ENCODE results near the gene GPS1.

Gene GPS1

DNA sequence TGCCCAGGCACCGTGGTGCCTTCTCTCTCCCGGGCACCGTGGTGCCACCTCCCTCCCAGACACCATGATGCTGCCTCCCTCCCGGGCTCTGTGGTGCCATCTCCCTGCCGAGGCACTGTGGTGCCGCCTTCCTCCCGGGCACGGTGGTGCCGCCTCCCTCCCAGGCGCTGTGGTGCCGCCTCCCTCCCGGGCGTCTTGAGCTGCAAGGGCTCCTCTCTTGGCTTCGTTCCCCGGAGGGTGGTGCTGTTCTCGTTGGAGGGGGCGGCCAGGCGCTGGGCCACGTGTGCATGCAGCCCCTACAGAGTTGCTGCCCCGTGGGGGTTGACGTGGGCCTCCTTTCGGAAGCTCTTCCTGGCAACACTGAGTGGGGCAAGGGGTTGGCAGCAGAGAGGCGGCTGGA is 37.3 kb upstream of the GPS1 start:
- DNase-seq, result peak in 8 of 51 donors; percentile 9 to 54 (median 29)

DNA sequence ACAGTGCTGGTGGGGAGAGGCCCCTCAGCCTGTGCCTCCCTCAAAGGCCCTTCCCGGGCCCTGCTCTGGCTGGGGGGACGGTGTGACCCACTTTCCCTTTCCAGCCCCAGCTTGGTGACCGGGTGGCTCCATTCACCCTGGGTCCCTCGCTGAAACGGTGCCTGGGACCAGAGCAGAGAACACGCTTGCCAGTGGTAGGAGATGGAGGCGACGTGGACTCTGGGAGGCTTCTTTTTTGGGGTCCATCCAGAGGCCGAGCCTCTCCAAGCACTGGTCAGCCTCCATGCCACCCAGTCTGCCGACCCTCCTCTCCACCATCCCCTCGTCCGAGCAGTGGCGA is 36.8 kb upstream of the GPS1 start:
- DNase-seq, result no peak

DNA sequence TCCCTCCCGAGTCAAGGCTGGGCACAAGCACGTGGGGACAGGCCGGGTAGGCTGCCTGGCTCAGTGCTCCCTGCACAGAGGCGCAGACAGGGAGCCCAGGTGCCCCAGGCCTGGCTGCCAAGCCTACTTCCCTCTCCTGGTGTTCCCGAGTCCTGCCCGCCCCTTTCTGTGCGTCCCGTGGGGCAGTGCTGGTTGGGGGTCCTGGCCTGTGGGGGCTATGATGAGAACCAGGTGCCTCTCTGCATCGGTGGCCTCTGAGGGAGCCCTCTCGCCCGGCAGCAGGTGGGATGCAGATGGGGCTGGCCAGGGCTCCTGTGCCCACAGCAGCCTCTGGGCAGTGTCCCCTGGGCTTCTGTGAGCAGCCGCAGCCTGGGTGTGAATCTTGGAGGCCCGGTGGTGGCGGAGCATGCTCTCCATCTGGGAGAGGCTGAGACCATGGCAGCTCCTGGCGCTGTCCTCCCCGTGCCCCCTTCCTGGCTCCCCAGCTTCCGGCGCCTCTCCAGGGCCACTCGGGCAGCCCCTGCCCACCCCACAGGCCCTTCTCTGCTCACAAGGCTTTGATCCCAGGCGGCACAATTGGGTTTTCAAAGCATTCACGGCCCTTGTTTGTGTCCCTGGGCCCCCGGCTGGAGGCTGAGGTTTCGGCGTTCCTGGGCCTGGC is 36.3 kb upstream of the GPS1 start:
- DNase-seq, result no peak

DNA sequence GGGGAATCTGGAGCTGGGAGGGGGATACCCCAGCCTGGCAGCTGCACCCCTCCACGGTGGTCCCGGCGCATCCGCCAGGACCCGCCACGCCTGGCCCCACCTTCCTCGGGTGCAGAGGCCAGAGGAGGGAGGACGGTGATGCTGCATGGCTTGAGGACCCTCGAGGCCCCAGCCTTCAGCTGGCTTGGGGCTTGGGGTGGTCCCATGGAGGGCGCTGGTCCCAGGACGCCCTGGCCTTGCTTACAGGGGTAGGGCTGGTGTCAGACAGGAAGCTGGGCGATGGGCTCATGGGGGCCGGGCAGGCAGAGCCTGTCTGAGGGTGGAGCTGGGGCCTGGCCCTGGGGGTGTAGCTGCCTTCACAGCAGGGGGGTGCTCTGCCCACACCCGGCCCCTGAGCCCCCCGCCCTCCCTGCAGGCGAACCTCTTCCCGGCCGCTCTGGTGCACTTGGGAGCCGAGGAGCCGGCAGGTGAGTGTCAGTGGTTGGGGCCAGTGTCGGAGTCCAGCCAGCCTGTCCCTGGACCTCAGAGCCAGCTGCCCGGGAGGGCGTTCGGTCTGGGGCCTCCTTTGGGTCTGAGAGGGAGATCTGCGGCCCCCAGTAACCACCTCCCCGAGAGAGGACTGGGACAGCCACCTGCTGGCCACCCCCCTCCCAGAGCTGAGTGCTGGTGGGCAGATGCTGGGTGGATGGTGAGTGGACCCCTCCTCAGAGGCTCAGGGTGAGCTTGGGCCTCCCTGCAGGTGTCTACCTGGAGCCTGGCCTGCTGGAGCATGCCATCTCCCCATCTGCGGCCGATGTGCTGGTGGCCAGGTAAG is 35.4 kb upstream of the GPS1 start:
- DNase-seq, result no peak

DNA sequence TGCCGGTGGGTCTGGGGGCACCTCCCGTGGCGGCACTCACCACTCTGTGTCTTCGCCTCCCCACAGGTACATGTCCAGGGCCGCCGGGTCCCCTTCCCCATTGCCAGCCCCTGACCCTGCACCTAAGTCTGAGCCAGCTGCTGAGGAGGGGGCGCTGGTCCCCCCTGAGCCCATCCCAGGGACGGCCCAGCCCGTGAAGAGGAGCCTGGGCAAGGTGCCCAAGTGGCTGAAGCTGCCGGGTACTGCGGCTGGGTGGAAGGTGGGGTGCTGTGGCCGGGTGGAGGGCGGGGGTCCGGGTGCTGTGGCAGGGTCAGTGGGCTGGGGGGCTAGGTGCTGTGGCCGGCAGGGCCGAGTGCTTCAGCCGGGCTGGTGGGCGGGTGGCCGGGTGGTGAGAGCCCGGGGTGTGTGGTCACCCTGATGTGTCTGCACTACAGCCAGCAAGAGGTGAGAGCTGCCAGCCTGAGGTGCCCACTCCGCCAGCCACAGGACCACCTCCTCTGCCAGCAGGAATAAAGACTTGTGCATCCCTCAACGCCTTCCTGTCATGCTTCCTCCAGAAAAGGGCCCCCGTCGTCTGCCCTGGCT is 34.7 kb upstream of the GPS1 start:
- DNase-seq, result no peak

DNA sequence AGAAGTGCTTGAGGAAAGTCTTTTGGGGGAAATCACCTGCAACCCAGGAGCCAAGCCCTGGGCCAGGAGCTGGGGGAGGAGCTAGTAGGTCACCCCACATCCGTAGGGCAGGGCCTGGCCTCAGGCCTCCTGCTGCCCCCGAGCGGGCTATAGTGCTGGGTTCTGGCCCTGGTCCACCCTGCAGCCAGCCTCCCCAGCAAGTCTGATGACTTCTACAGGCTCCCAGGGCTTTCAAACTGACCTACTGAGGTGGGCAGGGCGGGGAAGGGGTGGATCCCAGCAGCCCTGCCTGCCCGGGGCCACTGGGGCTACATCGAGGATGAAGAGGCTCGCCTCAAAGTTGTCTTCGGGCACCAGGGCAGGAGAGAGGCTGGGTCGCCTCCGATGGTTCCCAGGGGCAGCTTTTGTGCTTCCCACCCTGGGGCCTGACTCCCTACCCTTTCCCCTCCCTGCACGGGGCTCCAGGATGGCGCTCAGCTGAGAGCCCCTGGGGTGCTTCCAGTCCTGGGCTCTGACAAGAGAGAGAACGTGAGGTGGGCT is 34.0 kb upstream of the GPS1 start:
- no peak for DNase-seq

DNA sequence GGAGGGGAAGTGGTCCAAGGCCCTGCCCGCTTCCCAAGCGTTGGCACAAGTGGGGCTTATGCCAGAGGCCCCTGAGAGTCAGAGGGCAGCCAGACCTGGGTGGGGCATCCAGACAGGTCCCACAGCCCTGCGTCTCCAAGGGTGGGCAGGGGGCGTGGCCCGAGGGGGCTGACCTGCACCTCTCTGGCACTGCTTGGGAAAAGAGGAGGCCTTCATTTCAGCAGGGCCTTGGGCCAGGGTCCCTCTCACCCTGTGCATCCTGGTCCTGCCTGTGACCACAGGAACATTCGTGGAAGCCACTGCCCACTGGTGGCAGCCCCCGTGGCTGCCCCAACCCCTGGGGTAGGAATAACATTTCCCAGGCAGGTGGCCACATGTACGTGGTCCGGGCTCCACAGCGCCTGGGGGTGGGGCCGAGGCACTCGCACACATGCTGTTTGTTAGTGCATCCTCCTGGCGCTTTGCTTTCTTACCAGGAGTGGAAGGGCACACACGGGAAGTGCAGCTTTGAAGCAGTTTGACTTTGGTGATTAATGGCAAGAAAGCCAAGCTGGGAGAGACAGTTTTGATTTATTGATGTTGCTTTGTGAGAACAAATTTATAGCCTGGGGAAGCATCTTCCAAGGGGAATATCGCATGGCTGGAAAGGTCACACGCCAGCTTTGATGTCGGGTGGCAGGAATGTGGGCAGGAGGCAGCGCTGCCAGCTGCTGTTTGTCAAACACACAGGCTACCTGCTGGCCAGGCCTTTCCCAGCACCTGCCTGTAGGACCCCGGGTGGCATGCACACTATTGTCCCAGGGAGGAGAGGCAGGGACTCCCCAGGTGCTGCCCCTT is 33.3 kb upstream of the GPS1 start:
- no peak for DNase-seq

DNA sequence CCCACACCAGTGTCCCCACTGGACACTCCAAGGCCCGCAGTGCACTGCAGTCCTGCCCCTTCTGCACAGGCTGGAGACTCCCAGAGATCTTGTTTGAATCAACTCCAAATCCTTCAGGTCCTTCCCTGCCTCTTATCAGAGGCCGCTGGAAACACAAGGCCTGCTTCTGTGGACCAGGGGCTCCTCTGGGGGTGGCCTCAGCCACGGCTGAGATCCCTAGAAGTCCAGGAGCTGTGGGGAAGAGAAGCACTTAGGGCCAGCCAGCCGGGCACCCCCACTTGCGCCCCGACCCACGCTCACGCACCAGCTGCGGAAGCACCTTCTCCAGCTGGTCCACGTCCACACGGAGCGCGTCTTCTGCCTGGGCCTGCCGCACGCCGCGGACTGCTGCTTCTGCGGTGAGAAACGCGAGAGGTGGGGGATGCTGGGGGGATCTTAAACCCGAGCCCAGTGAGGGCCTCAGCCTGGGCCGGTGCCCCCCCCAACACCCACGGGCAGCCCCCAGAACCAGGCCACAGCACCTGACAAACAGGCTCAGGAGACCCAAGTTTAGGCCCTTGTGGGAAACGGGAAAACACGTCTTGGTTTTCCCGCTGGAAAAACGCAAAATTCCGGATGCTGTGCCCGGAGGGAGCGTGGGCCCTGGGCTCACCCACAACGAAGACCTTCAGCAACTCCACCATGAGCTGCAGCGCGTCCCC is 32.6 kb upstream of the GPS1 start:
- no peak for DNase-seq

DNA sequence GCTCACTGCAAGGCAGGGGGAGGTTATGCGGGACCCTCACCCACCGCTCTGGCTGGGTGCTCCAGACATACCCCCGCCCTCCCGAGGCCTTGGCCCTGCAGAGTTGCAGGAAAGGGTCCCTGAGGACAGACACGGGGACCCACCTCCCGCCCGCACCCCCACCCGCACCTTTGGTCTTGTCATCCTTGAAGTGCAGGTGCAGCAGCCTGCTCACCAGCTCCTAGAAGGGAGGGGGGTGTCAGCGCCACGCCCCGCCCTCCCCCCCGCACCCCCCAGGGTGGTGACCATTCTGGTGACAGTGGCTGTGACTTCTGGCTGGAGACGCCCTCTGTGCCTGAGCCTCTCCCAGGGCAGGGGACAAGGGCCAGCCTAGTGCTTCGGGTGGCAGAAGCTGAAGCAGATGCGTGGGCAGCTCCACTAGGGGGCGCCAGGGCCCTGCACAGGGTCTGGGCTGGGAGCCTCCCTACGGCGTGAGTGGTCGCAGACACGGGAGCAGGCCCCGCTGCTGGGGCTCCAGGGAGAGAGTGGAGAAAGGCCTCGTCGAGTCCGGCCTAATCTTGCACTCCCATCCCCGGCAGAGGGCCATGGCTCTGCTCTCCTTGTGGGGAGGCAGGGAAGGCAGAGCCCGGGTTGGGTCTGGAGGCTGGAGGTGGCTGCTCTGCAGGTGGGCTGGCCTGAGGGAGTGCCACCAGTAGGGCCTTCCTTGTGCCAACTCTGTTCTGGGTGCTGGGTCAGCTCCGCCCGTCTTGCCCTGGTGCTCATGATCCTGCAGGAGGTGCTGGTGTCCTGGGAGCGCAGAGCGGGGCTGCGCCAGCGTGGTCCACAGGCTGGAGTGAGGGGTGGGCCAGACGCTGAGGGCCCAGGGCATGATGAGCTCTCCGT is 31.8 kb upstream of the GPS1 start:
- peak in 11 of 51 donors; percentile 8 to 54 (median 25) for DNase-seq

DNA sequence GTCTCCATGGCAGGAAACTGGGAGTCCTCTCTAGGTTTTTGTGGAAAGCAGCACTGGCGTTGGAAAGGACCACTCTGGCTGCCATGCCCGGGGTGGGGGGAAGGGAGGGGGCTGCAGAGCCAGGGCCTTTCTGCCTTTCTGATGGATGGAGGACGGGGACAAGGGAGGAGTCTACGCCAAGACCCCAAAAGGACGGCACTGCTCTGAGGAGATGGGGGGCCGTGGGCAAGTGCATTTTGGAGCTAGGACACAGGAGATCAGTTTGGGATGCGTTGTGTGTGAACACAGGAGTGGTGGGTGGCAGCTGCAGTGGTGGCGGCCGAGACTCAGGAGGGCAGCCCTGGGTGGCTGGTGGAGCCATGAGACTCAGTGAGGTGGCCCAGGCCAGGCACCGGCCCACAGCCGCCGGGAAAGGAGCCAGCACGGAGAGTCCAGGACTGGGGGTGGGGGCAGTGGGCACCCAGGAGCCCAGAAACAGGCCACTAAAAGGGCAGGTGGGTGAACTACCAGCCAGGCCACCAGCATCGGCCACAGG is 31.1 kb upstream of the GPS1 start:
- peak in 1 of 51 donors; percentile 26 for DNase-seq

DNA sequence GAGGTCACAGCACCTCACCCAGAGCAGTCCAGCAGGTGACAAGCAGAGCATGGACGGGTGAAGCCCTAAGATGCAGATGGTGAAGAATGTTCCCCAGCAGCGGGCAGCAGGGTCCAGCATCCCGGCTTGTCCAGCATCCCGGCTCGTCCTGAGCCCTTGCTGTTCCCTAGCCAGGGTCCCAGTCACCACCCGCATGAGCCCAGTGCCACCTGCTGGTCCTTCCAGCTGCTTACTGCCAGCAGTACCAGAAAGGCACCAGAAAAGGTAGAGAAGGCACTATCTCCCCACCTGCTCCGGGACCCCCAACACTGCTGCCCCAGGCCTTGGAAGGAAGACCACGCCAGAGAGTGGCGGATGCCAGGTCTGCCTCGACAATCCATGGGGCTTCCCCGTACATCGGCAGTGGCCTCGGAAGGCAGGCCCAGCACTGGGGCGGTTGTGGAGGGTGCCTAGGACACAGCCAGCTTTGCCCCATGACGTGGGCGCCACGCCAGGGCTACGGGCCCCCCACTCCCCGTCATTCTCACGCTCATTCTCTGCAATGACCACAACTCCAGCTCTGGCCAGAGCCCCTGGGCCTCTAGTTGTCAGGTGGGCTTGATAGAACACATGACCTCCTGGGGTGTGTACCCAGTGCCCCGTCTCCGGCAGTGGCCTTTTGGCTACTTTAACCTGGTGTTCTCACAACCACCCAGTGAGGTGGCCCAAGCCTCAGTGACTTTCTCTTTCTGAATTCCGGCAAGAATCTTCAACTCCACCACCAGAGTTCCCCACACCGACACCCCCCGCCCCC is 30.4 kb upstream of the GPS1 start:
- peak in 45 of 51 donors; percentile 15 to 87 (median 54) for DNase-seq

DNA sequence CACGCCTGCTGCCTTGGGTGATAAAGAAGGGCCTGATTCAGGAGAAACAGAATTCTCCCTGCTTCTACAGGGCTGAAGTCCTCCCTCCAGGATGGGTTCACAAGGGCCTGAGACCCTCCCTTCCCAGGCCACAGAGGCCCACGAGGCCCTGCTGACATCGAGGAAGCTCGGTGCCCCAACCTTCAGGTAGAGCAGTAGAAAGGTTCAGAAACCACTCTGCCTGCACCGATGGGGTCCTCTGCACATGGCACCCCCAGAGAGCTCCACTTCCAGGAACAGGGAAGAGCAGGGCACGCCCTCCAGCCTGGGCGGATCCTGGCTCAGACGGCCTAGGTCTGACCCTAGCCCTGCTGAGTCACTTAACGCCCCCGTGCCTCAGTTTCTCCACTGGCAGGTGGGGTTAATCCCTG is 29.8 kb upstream of the GPS1 start:
- no peak for DNase-seq

DNA sequence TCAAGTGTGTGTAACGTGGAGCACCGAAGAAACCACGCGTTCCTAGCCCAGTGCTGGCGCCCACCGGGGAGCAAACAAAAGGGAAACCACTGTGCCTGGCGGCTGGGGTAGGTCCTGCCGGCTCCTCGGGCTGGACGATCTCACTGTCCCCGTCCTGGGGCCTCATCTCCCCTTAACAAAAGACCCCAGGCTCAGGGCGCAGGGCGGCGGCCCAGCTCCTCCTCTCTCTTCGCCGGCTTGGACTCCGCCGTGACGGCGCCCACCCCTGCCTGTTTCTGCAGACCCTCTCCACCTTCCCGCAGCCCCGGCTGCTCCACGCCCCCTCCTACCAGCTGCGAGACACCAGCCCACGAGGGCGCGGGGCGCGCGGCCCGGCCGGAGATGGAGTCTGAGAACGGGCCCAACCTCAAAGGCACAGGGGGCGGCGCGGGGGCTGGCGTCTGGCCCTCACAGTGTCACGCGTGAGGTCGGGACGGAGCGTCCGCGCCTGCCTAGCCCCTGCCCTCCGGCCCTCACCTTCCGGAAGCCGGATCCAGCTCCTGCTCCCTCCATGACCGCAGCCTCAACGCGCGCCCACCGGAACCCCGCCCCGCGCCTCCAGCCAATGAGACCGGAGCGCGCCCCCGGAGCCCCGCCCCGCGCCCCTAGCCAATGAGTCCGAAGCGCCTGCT is 29.3 kb upstream of the GPS1 start, which contains the start of gene CENPX:
TSS of gene CENPX (minus strand) at position 569 of the 671 bp plus-strand sequence. CDS start at position 552, 17 bp downstream.
- no peak for DNase-seq

DNA sequence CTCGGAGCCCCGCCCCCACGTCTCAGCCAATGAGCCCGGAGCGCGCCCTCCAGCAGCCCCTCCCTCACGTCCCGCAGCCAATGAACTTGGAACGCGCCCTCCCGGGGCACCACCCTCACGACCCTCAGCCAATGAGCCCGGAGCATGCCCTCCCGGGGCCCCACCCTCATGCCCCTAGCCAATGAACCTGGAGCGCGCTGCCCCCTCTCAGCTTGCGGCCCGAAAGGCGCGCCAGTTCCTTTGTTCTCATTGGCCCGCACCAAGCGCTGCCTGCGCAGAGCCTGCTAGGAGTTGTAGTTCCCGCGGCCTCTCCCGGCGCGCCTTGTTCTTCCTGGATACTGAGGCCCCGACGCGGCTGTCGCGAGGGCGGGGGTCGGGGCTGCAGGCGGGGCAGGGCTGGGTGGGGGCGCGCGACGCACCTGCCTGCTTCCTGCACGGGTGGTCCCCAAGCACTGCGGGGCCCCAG is 28.7 kb upstream of the GPS1 start, which contains the start of gene LRRC45:
TSS of gene LRRC45 (plus strand) at position 325 of the 466 bp plus-strand sequence. CDS start 339 bp downstream, outside the sequence.
- peak; percentile 84 to 100 (median 99) for DNase-seq

DNA sequence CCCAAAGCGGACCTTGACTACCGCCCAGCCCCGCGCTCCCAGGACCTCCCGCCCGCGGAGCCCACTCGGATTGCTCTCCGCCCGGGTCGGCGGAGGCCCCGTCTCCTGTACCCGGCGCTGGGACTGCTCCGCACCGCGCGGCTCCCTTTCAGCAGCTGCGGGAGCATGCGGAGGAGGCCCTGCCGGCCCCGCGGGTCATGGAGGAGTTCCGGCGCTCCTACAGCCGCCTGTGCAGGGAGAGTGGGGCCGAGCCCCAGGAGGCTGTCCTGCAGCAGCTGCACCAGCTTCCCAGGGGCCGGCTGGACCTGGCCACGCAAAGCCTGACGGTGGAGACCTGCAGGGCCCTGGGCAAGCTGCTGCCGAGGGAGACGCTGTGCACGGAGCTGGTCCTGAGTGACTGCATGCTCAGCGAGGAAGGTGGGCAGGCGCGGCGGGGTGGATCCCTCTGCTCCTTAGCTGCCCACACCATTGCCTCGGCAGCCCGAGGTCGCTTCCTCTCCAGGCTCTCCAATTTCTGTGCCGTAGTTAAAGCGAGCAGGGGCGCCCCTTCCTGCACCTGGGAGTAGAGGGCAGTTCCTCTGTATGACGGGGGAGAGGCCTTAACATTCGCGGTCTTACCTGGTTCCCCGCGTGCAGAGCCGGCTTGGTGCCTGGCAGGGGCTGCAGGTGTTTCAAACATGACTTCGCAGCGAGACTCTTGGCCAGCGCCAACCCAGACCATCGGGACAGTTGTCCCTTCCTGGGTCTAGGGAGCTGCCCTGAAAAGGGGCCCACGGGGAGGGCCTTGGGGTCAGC is 28.1 kb upstream of the GPS1 start:
- DNase-seq, result no peak

DNA sequence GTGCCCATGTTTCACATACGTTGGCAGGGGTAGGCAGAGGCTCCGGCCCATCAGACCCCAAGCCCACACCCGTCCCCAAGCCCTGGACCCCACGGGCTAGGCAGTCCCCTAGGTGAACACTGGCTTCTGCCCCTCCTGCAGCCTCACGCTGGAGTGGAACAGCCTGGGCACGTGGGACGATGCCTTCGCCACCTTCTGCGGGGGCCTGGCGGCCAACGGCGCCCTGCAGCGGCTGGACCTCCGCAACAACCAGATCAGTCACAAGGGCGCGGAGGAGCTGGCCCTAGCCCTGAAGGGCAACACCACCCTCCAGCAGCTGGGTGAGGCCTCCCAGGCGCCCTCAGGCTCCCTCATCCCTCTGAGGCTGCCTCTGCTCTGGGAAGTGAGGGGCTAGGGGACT is 26.8 kb upstream of the GPS1 start:
- no peak for DNase-seq

Measured in hypothalamus (tissue), 51 donors.